ENCODE data around the gene SLC7A6OS. TPM values are rescaled to one million over a fixed set of nuclear protein-coding genes. Genes with fewer than 3 reads are reported as not detected.

The SLC7A6OS gene
- total and polyA plus RNA-seq, 2 experiments from 2014 or later: 8.5 to 15.8 TPM

- peaks cover 75% of the 10 kb centered on the region for H3K36me3 ChIP-seq (ENCODE audit: low read depth)
- H3K4me3 ChIP-seq: no peak overlapping the region
- H3K9me3 ChIP-seq (ENCODE audit: low read depth): no peaks in the 10 kb centered on the region
- H4K20me1 ChIP-seq (ENCODE audit: insufficient read depth): no peaks in the 10 kb centered on the region
- in situ Hi-C loops (cut with MboI): no loop called here
- 55 to 56% methylated on average over 3 of the region's 3 CpGs for WGBS, 2 experiments (ENCODE audit: low coverage in 1 of 2, low lambda C conversion rate in 2 of 2, missing lambda C conversion rate in 2 of 2)
- H3K27me3 ChIP-seq (replicated peaks; ENCODE audit: insufficient read depth): no peaks in the 10 kb centered on the region
- H3K4me2 ChIP-seq (ENCODE audit: unreplicated experiment): no peak overlapping the region
- peaks cover 60% of the 10 kb centered on the region for H3K79me2 ChIP-seq (ENCODE audit: insufficient read depth)
- H3K27ac ChIP-seq: peak overlapping the region; percentile 68; the same call in 1 of the 2 replicates
- H3K4me1 ChIP-seq (ENCODE audit: insufficient read depth): peaks cover 35% of the 10 kb centered on the region
- H3F3A ChIP-seq (ENCODE audit: insufficient read depth): peaks cover 51% of the 10 kb centered on the region
- TF ChIP-seq EZH2 (IDR thresholded peaks at IDR 0.05; ENCODE audit: insufficient read depth, poor library complexity, severe bottlenecking) (no peak), EZH2phosphoT487 (IDR thresholded peaks at IDR 0.05; ENCODE audit: insufficient read depth, low read depth) (no peak)
- peak; percentile 43 for DNase-seq
- H3K9ac ChIP-seq: 0 out of 2 replicates have a peak overlapping the region, but pooled peaks have one; percentile 27
- H3K9me2 ChIP-seq (ENCODE audit: insufficient read depth): no peaks in the 10 kb centered on the region
- H2AFZ ChIP-seq: no peak overlapping the region
Observed at GRCh38 chr16:68297908-68298307, 12.8 kb downstream of the SLC7A6OS start.

GRCh38 chr16:68296693-68297092 is 14.1 kb downstream of the SLC7A6OS start:
- Histone ChIP-seq H3K27ac (no peak overlapping the region), H3K9me2 (ENCODE audit: insufficient read depth) (no peaks in the 10 kb centered on the region), H3K36me3 (ENCODE audit: low read depth) (peaks cover 64% of the 10 kb centered on the region), H3K79me2 (ENCODE audit: insufficient read depth) (peaks cover 61% of the 10 kb centered on the region), H3K27me3 (replicated peaks; ENCODE audit: insufficient read depth) (no peaks in the 10 kb centered on the region), H3K4me2 (ENCODE audit: unreplicated experiment) (no peak overlapping the region), H4K20me1 (ENCODE audit: insufficient read depth) (no peaks in the 10 kb centered on the region), H3K4me3 (no peak overlapping the region), H2AFZ (no peak overlapping the region), H3K4me1 (ENCODE audit: insufficient read depth) (peaks cover 35% of the 10 kb centered on the region), H3F3A (ENCODE audit: insufficient read depth) (peaks cover 47% of the 10 kb centered on the region), H3K9me3 (ENCODE audit: low read depth) (no peaks in the 10 kb centered on the region), H3K9ac (no peak overlapping the region)
- WGBS, 2 experiments (ENCODE audit: low coverage in 1 of 2, low lambda C conversion rate in 2 of 2, missing lambda C conversion rate in 2 of 2): 96% methylated on average over 6 of the region's 6 CpGs
- in situ Hi-C loops (cut with MboI): no loop called here
- no peak for DNase-seq
- no peak for TF ChIP-seq EZH2phosphoT487 (IDR thresholded peaks at IDR 0.05; ENCODE audit: insufficient read depth, low read depth)
- TF ChIP-seq EZH2 (IDR thresholded peaks at IDR 0.05; ENCODE audit: insufficient read depth, poor library complexity, severe bottlenecking): no peak

- H3K4me3 ChIP-seq: no peak overlapping the region
- peaks cover 35% of the 10 kb centered on the region for H3K4me1 ChIP-seq (ENCODE audit: insufficient read depth)
- no peak for DNase-seq
- peaks cover 63% of the 10 kb centered on the region for H3K79me2 ChIP-seq (ENCODE audit: insufficient read depth)
- no peak overlapping the region for H2AFZ ChIP-seq
- H3K9me2 ChIP-seq (ENCODE audit: insufficient read depth): no peaks in the 10 kb centered on the region
- in situ Hi-C loops (cut with MboI): no loop called here
- no peak for TF ChIP-seq EZH2 (IDR thresholded peaks at IDR 0.05; ENCODE audit: insufficient read depth, poor library complexity, severe bottlenecking)
- TF ChIP-seq EZH2phosphoT487 (IDR thresholded peaks at IDR 0.05; ENCODE audit: insufficient read depth, low read depth): no peak
- H3K9me3 ChIP-seq (ENCODE audit: low read depth): no peaks in the 10 kb centered on the region
- no peak overlapping the region for H3K4me2 ChIP-seq (ENCODE audit: unreplicated experiment)
- WGBS, 2 experiments (ENCODE audit: low coverage in 1 of 2, low lambda C conversion rate in 2 of 2, missing lambda C conversion rate in 2 of 2): 93 to 94% methylated on average over 6 to 12 of the region's 12 CpGs
- no peak overlapping the region for H3K27ac ChIP-seq
- H3F3A ChIP-seq (ENCODE audit: insufficient read depth): peaks cover 43% of the 10 kb centered on the region
- peaks cover 62% of the 10 kb centered on the region for H3K36me3 ChIP-seq (ENCODE audit: low read depth)
- no peak overlapping the region for H3K9ac ChIP-seq
- H3K27me3 ChIP-seq (replicated peaks; ENCODE audit: insufficient read depth): no peaks in the 10 kb centered on the region
- H4K20me1 ChIP-seq (ENCODE audit: insufficient read depth): no peaks in the 10 kb centered on the region
Observed at GRCh38 chr16:68296291-68296690, 14.5 kb downstream of the SLC7A6OS start.

GRCh38 chr16:68292425-68292824 is 18.3 kb downstream of the SLC7A6OS start:
- in situ Hi-C loops (cut with MboI): no loop called here
- Histone ChIP-seq H3K36me3 (ENCODE audit: low read depth) (peaks cover 37% of the 10 kb centered on the region; the same call in 1 of the 2 replicates), H3K9me3 (ENCODE audit: low read depth) (no peaks in the 10 kb centered on the region), H3F3A (ENCODE audit: insufficient read depth) (peaks cover 30% of the 10 kb centered on the region), H3K9me2 (ENCODE audit: insufficient read depth) (no peaks in the 10 kb centered on the region), H2AFZ (no peak overlapping the region), H3K9ac (no peak overlapping the region), H4K20me1 (ENCODE audit: insufficient read depth) (no peaks in the 10 kb centered on the region), H3K27me3 (replicated peaks; ENCODE audit: insufficient read depth) (no peaks in the 10 kb centered on the region), H3K4me1 (ENCODE audit: insufficient read depth) (peaks cover 37% of the 10 kb centered on the region), H3K4me3 (no peak overlapping the region), H3K4me2 (ENCODE audit: unreplicated experiment) (no peak overlapping the region), H3K79me2 (ENCODE audit: insufficient read depth) (peaks cover 83% of the 10 kb centered on the region), H3K27ac (no peak overlapping the region)
- no peak for DNase-seq
- 97 to 98% methylated on average over 5 of the region's 5 CpGs for WGBS, 2 experiments (ENCODE audit: low coverage in 1 of 2, low lambda C conversion rate in 2 of 2, missing lambda C conversion rate in 2 of 2)
- TF ChIP-seq EZH2 (IDR thresholded peaks at IDR 0.05; ENCODE audit: insufficient read depth, poor library complexity, severe bottlenecking) (no peak), EZH2phosphoT487 (IDR thresholded peaks at IDR 0.05; ENCODE audit: insufficient read depth, low read depth) (no peak)

- Histone ChIP-seq H3K9me2 (ENCODE audit: insufficient read depth) (no peaks in the 10 kb centered on the region), H3K4me1 (ENCODE audit: insufficient read depth) (peaks cover 44% of the 10 kb centered on the region), H4K20me1 (ENCODE audit: insufficient read depth) (0 out of 2 replicates have a peak, but pooled peaks cover 3% of the 10 kb centered on the region), H3K9ac (no peak overlapping the region), H3K27me3 (replicated peaks; ENCODE audit: insufficient read depth) (no peaks in the 10 kb centered on the region), H3K4me2 (ENCODE audit: unreplicated experiment) (no peak overlapping the region), H3K79me2 (ENCODE audit: insufficient read depth) (peaks cover 90% of the 10 kb centered on the region), H3F3A (ENCODE audit: insufficient read depth) (peaks cover 37% of the 10 kb centered on the region), H3K9me3 (ENCODE audit: low read depth) (no peaks in the 10 kb centered on the region), H3K27ac (no peak overlapping the region), H3K4me3 (no peak overlapping the region), H2AFZ (no peak overlapping the region), H3K36me3 (ENCODE audit: low read depth) (peaks cover 33% of the 10 kb centered on the region)
- 47 to 54% methylated on average over 4 of the region's 4 CpGs for WGBS, 2 experiments (ENCODE audit: low coverage in 1 of 2, low lambda C conversion rate in 2 of 2, missing lambda C conversion rate in 2 of 2)
- DNase-seq: no peak
- in situ Hi-C loops (cut with MboI): no loop called here
- TF ChIP-seq EZH2 (IDR thresholded peaks at IDR 0.05; ENCODE audit: insufficient read depth, poor library complexity, severe bottlenecking) (no peak), EZH2phosphoT487 (IDR thresholded peaks at IDR 0.05; ENCODE audit: insufficient read depth, low read depth) (no peak)
Observed at GRCh38 chr16:68291227-68291626, 19.5 kb downstream of the SLC7A6OS start.
